H1 (cell line): ENCODE results near the gene PMS2. TPM values are rescaled to one million over a fixed set of nuclear protein-coding genes. Genes with fewer than 3 reads are reported as not detected.

Experiments
- CTCF ChIA-PET: fragments of 300-600 bp; sonication (Branson Sonifier 250); formaldehyde crosslinking; loops from one replicate; lab custom pipeline; 2021; ENCODE audit not compliant: partially characterized antibody; lab: Charles Lee
- POLR2A ChIA-PET: fragments of 300-600 bp; sonication (Branson Sonifier 250); formaldehyde crosslinking; loops from one replicate; lab custom pipeline; 2021; ENCODE audit warnings: inconsistent platforms; ENCODE audit not compliant: partially characterized antibody; lab: Charles Lee
- DNase-seq, 2 experiments: peaks; one replicate each; pipeline versions ENCODE4 v3.0.0 to v3.0.0-alpha.2; 2010 to 2022; ENCODE audit warnings: low spot score in 2 of 2, low read depth in 1 of 2, mixed read lengths in 1 of 2
- FAIRE-seq: peaks from 2 replicates; lab custom pipeline; 2011; peaks lifted over from hg19 to GRCh38; lab: Jason Lieb, UNC
- H2AFZ ChIP-seq: 2 replicates; pipeline ENCODE4 v1.8.1; 2012; ENCODE audit warnings: low read length, inconsistent platforms
- H2AK5ac ChIP-seq: 2 replicates; pipeline ENCODE4 v1.6.1; 2013; ENCODE audit warnings: low read depth, low read length
- H2BK120ac ChIP-seq: replicated peaks from 2 replicates; pipeline ENCODE3; 2013; ENCODE audit warnings: low read depth, low read length, inconsistent platforms
- H2BK12ac ChIP-seq: 2 replicates; pipeline ENCODE4 v1.6.1; 2013; ENCODE audit warnings: low read depth, low read length
- H2BK15ac ChIP-seq: 2 replicates; pipeline ENCODE4 v1.6.1; 2013; ENCODE audit warnings: low read length
- H2BK20ac ChIP-seq: 2 replicates; pipeline ENCODE4 v1.6.1; 2013; ENCODE audit warnings: low read length
- H2BK5ac ChIP-seq: 2 replicates; pipeline ENCODE4 v1.6.1; 2013; ENCODE audit warnings: low read depth, low read length
- H3K14ac ChIP-seq: 2 replicates; pipeline ENCODE4 v1.6.1; 2013; ENCODE audit warnings: inconsistent platforms; ENCODE audit not compliant: insufficient read length
- H3K18ac ChIP-seq: 2 replicates; pipeline ENCODE4 v1.6.1; 2013; ENCODE audit warnings: low read length; ENCODE audit errors: extremely low read depth
- H3K23ac ChIP-seq: 2 replicates; pipeline ENCODE4 v1.6.1; 2013; ENCODE audit warnings: inconsistent platforms; ENCODE audit not compliant: insufficient read length
- H3K23me2 ChIP-seq: 2 replicates; pipeline ENCODE4 v1.6.1; 2013; ENCODE audit warnings: low read depth, low read length
- H3K27ac ChIP-seq: 2 replicates; pipeline ENCODE4 v1.6.1; 2011; ENCODE audit warnings: low read depth, low read length, inconsistent platforms
- H3K27me3 ChIP-seq, 4 experiments: replicated peaks in 1 of 4; 1 replicate in 1 of 4; 2 replicates in 3 of 4; pipeline versions ENCODE4 v1.6.1 to v1.8.1; 2011 to 2013; ENCODE audit warnings: low read length in 3 of 4, mild to moderate bottlenecking in 3 of 4, inconsistent platforms in 2 of 4, mixed read lengths in 2 of 4, moderate library complexity in 1 of 4; ENCODE audit not compliant: control insufficient read depth in 3 of 4, insufficient read depth in 3 of 4; ENCODE audit errors: extremely low read depth in 1 of 4
- H3K36me3 ChIP-seq, 4 experiments: 2 replicates each; pipeline versions ENCODE4 v1.6.1 to v1.8.1; 2011 to 2013; ENCODE audit warnings: mild to moderate bottlenecking in 4 of 4, low read length in 3 of 4, moderate library complexity in 2 of 4, control low read depth in 1 of 4, inconsistent platforms in 1 of 4; ENCODE audit not compliant: insufficient read depth in 4 of 4, control insufficient read depth in 2 of 4
- H3K4ac ChIP-seq: replicated peaks from 2 replicates; pipeline ENCODE3; 2013; ENCODE audit warnings: low read length, low read depth, mixed read lengths, inconsistent platforms; ENCODE audit not compliant: insufficient read length
- H3K4me1 ChIP-seq, 4 experiments: replicated peaks in 1 of 4; 1 replicate in 1 of 4; 2 replicates in 3 of 4; pipeline versions ENCODE4 v1.6.1 to v1.8.1; 2011 to 2013; ENCODE audit warnings: low read length in 3 of 4, inconsistent platforms in 2 of 4, mixed read lengths in 1 of 4; ENCODE audit not compliant: insufficient read depth in 4 of 4, control insufficient read depth in 3 of 4
- H3K4me2 ChIP-seq, 2 experiments: 2 replicates each; pipeline versions ENCODE4 v1.6.1 to v1.8.1; 2011 to 2013; ENCODE audit warnings: low read depth in 2 of 2, low read length in 2 of 2, control low read depth in 1 of 2, inconsistent platforms in 1 of 2, mild to moderate bottlenecking in 1 of 2; ENCODE audit not compliant: insufficient read depth in 1 of 2
- H3K4me3 ChIP-seq, 4 experiments: fragments of 200-600, 300-600 bp in 1 of 4; sonication (generic), shearing (Covaris generic), sonication (Bioruptor Twin) in 1 of 4; 2 replicates each; pipeline versions ENCODE4 v1.5.1 to v1.8.1; 2011 to 2016; ENCODE audit warnings: low read length in 4 of 4, low read depth in 3 of 4, control low read depth in 2 of 4, inconsistent platforms in 2 of 4, mild to moderate bottlenecking in 2 of 4, mixed read lengths in 1 of 4, moderate library complexity in 1 of 4; ENCODE audit not compliant: insufficient read depth in 2 of 4; ENCODE audit errors: extremely low read depth in 1 of 4
- H3K56ac ChIP-seq: replicated peaks from 2 replicates; pipeline ENCODE3; 2013; ENCODE audit warnings: low read depth, mild to moderate bottlenecking, mixed read lengths, low read length, inconsistent platforms; ENCODE audit not compliant: insufficient read length
- H3K79me1 ChIP-seq: 2 replicates; pipeline ENCODE4 v1.6.1; 2013; ENCODE audit warnings: low read depth, low read length, control low read depth
- H3K79me2 ChIP-seq, 2 experiments: 2 replicates each; pipeline versions ENCODE4 v1.6.1 to v1.8.1; 2012 to 2013; ENCODE audit warnings: low read length in 2 of 2, mild to moderate bottlenecking in 2 of 2, inconsistent platforms in 1 of 2; ENCODE audit not compliant: insufficient read depth in 2 of 2, control insufficient read depth in 1 of 2
- H3K9ac ChIP-seq, 4 experiments: replicated peaks in 1 of 4; 1 replicate in 1 of 4; 2 replicates in 3 of 4; pipeline versions ENCODE4 v1.6.1 to v1.8.1; 2011 to 2013; ENCODE audit warnings: low read depth in 3 of 4, low read length in 3 of 4, control low read depth in 2 of 4, mild to moderate bottlenecking in 2 of 4, moderate library complexity in 2 of 4, inconsistent platforms in 1 of 4; ENCODE audit errors: extremely low read depth in 1 of 4
- H3K9me3 ChIP-seq, 2 experiments: 2 replicates each; pipeline versions ENCODE4 v1.6.1 to v1.8.1; 2012 to 2013; ENCODE audit warnings: mild to moderate bottlenecking in 2 of 2, moderate library complexity in 2 of 2, control low read depth in 1 of 2, inconsistent platforms in 1 of 2, low read depth in 1 of 2, low read length in 1 of 2, mixed read lengths in 1 of 2; ENCODE audit not compliant: insufficient read depth in 2 of 2
- H4K20me1 ChIP-seq, 2 experiments: replicated peaks in 1 of 2; 2 replicates each; pipeline versions ENCODE3 to v1.8.1; 2011 to 2013; ENCODE audit warnings: inconsistent platforms in 2 of 2, low read length in 2 of 2, mild to moderate bottlenecking in 1 of 2; ENCODE audit not compliant: insufficient read depth in 2 of 2, control insufficient read depth in 1 of 2
- H4K5ac ChIP-seq: 2 replicates; pipeline ENCODE4 v1.6.1; 2013; ENCODE audit warnings: low read length, low read depth, mixed read lengths, inconsistent platforms; ENCODE audit not compliant: insufficient read length
- H4K8ac ChIP-seq: 2 replicates; pipeline ENCODE4 v1.8.0; 2013; ENCODE audit warnings: mild to moderate bottlenecking, moderate library complexity, low read length, inconsistent platforms; ENCODE audit not compliant: insufficient read depth; ENCODE audit errors: extremely low read depth
- H4K91ac ChIP-seq: replicated peaks from 2 replicates; pipeline ENCODE3; 2013; ENCODE audit warnings: low read length, mixed read lengths, inconsistent platforms; ENCODE audit not compliant: insufficient read length
- CREB1 ChIP-seq: IDR thresholded peaks from 2 replicates; pipeline ENCODE4 v1.6.1; 2012; ENCODE audit warnings: inconsistent platforms
- CTBP2 ChIP-seq: IDR thresholded peaks from 2 replicates; pipeline ENCODE4 v1.7.0; 2011; ENCODE audit warnings: borderline replicate concordance, mild to moderate bottlenecking, moderate library complexity, mixed read lengths, low read length; ENCODE audit not compliant: insufficient read depth, insufficient read length
- CTCF ChIP-seq, 3 experiments: IDR thresholded peaks; 1 replicate in 2 of 3; 2 replicates in 1 of 3; pipeline versions ENCODE4 v1.5.1 to v1.6.1; 2011; ENCODE audit warnings: low read length in 3 of 3, mild to moderate bottlenecking in 3 of 3, inconsistent platforms in 2 of 3, low read depth in 1 of 3, moderate library complexity in 1 of 3; ENCODE audit not compliant: insufficient read depth in 1 of 3; ENCODE audit errors: control extremely low read depth in 1 of 3
- EZH2 ChIP-seq: fragments of 200-600 bp; sonication (generic); IDR thresholded peaks from 2 replicates; pipeline ENCODE4 v1.7.1; 2012; ENCODE audit warnings: low read depth, mild to moderate bottlenecking, moderate library complexity, low read length, inconsistent platforms; ENCODE audit not compliant: severe bottlenecking
- SIX5 ChIP-seq: IDR thresholded peaks from 2 replicates; pipeline ENCODE4 v1.6.1; 2011; ENCODE audit warnings: mild to moderate bottlenecking, low read depth, low read length
- WGBS, 2 experiments: shearing (Covaris generic) in 1 of 2; methylation state at CpG; one replicate each; pipeline versions ENCODE4 v1.1.6 to v1.1.7; 2013 to 2015; ENCODE audit warnings: low lambda C conversion rate in 2 of 2, mixed read lengths in 2 of 2, inconsistent platforms in 1 of 2, low coverage in 1 of 2, missing lambda C conversion rate in 1 of 2; ENCODE audit not compliant: insufficient replicate concordance in 2 of 2, insufficient coverage in 1 of 2, insufficient read length in 1 of 2; ENCODE audit errors: extremely low coverage in 1 of 2, missing lambda C conversion rate in 1 of 2; 5-methylcytosine and 5-hydroxymethylcytosine counted together
- long read RNA-seq, 2 experiments: library from RNA in 1 of 2; library from capped mRNA in 1 of 2; stranded (forward); transcript quantifications; one replicate each; pipeline ENCODE4 v2.0.0, GENCODE V29; 2021; ENCODE audit warnings: inconsistent platforms in 1 of 2
- polyA minus RNA-seq, 3 experiments: library from RNA; depleted of rRNA, polyadenylated mRNA; stranded (reverse); fragments of >200 nt; gene quantifications; 1 replicate in 2 of 3; 2 replicates in 1 of 3; pipeline ENCODE4 v1.2.3, GENCODE V29; 2011
- polyA plus RNA-seq, 7 experiments: library from polyadenylated mRNA; depleted of rRNA in 3 of 7; stranded (reverse) in 5 of 7; unstranded in 2 of 7; fragments of >200 nt in 5 of 7; fragments of 200-250 nt in 2 of 7; gene quantifications; 1 replicate in 5 of 7; 2 replicates in 1 of 7; 4 replicates in 1 of 7; pipeline versions ENCODE4 v1.2.1 to v1.2.3, GENCODE V29; 2011 to 2013; ENCODE audit warnings: missing spikeins in 2 of 7, mixed read lengths in 2 of 7
- total RNA-seq: library from RNA; stranded (reverse); fragmentation: NEBNext Ultra II Directional; extraction: Animal tissue kit (Norgen Biotek cat#: 25700); gene quantifications from 2 replicates; pipeline ENCODE4 v1.2.1, GENCODE V29; 2021

Gene PMS2
- 11.1 and 12.1 TPM in 2 replicates for total RNA-seq
- polyA plus RNA-seq (2011; rRNA removed) = 3.3 and 4.8 TPM in 2 replicates
- 6.3 TPM for polyA plus RNA-seq (2011; cell fraction: cytosol; rRNA removed)
- polyA plus RNA-seq (2011; cell fraction: nucleus; rRNA removed) = 4.3 TPM
- polyA plus RNA-seq (2012, experiment 1 of 2) = 7.3 to 10.4 TPM (median 8.2 TPM) in 4 replicates
- polyA plus RNA-seq (2012, experiment 2 of 2) = 1.6 TPM
- 6.8 TPM for polyA plus RNA-seq (2013, experiment 1 of 2)
- 7.3 TPM for polyA plus RNA-seq (2013, experiment 2 of 2)
- 12.4 and 13.4 TPM in 2 replicates for polyA minus RNA-seq (2011; rRNA and poly(A)+ RNA removed)
- polyA minus RNA-seq (2011; cell fraction: cytosol; rRNA and poly(A)+ RNA removed) = 6.3 TPM
- polyA minus RNA-seq (2011; cell fraction: nucleus; rRNA and poly(A)+ RNA removed) = 12.5 TPM
- long read RNA-seq, experiment 1, partial matches to known transcripts = 3 of 5 reads
- long read RNA-seq, experiment 1, other reads (novel, unspliced or antisense) = 0 of 5 reads
- long read RNA-seq, experiment 2, partial matches to known transcripts = 4 of 8 reads
- long read RNA-seq, experiment 2, other reads (novel, unspliced or antisense) = 2 of 8 reads

DNA sequence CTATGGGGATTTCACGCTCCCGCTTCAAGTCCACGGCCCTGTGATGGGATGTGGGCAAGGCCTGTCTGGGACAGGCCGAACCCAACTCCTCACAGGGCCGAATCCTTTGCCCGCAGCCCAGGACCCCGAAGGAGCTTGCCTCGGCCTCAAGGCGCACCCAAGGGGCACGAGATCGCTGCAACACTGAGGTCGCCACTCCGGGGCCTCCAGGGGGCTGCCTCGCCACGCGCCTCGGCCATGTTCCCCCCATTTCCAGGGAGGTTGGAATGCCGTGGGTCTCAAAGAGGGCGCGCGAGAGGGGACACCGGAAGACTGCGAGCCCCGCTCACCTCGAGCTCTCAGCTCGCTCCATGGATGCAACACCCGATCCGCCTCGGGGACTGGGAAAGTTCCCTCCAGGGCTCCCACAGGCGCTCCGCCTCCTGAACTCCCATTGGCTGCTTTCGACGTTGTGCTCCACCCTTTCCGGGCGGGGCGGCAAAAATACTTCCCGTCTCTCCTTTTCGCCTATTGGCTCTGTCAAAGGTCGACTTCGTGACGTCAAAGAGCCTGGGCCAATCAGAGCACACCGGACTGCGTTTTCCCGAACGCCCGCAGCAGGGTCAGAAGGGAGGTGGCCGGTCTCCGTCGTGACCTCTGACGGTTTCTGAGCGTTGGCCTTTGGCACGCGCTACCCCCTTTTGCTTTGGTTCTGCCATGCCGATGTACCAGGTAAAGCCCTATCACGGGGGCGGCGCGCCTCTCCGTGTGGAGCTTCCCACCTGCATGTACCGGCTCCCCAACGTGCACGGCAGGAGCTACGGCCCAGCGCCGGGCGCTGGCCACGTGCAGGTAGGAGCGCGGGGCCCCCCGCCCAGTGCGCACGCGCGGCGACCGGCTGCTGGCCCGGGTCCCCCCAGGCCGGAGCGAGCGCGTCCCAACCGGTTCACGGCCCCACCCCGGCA is at the start of gene PMS2, which contains the start of gene AIMP2:
Gene PMS2 (minus strand): TSS at position 382 of the 944 bp plus-strand sequence. CDS start 30 bp downstream, at position 352.
Gene AIMP2 (plus strand): TSS at position 605 of the 944 bp plus-strand sequence. CDS start 92 bp downstream, at position 697.
- Histone ChIP-seq H4K8ac (peak within 1 kb of the TSS; percentile 99; the same call in 1 of the 2 replicates), H3K23me2 (no peaks in the 10 kb centered on the region), H4K20me1 (peaks cover 2% of the 10 kb centered on the region in 2 experiments), H4K5ac (peak within 1 kb of the TSS; percentile 98), H3K79me1 (peaks cover 4% of the 10 kb centered on the region; the same call in 1 of the 2 replicates), H3K4me1 (peaks cover 0 to 3% (median 0%) of the 10 kb centered on the region in 4 experiments; a peak in 1 of 7 replicates), H2BK120ac (no peak within 1 kb of the TSS), H3K36me3 (peaks cover 0 to 33% (median 7%) of the 10 kb centered on the region in 4 experiments; a peak in 5 of 8 replicates), H2AK5ac (no peak within 1 kb of the TSS), H3K9me3 (no peaks in the 10 kb centered on the region), H4K91ac (peak within 1 kb of the TSS; percentile 99), H3K18ac (peak within 1 kb of the TSS; percentile 93; the same call in 1 of the 2 replicates), H2BK15ac (no peak within 1 kb of the TSS), H3K27me3 (no peaks in the 10 kb centered on the region), H3K4ac (peak within 1 kb of the TSS; percentile 96), H3K79me2 (peaks cover 2 to 50% of the 10 kb centered on the region in 2 experiments; a peak in 3 of 4 replicates), H3K14ac (no peak within 1 kb of the TSS), H3K56ac (peak within 1 kb of the TSS; percentile 92), H2AFZ (no peak within 1 kb of the TSS), H3K4me3 (peak within 1 kb of the TSS; percentile 53 to 86 (median 77)), H3K23ac (no peak within 1 kb of the TSS), H2BK20ac (no peak within 1 kb of the TSS), H3K4me2 (peak within 1 kb of the TSS; percentile 75 to 84), H2BK5ac (peak within 1 kb of the TSS; percentile 98), H2BK12ac (no peak within 1 kb of the TSS), H3K9ac (peak within 1 kb of the TSS; percentile 88 to 96 (median 95)), H3K27ac (peak within 1 kb of the TSS; percentile 96)
- ChIA-PET POLR2A (interaction anchor here (0.8 to 8.0 kb wide), 15 partner anchors 9 to 421 kb away, joined by 3 to 66 read pairs (median 5); no protein-coding TSS in a partner anchor), CTCF (interaction anchor here (1.3 to 2.9 kb wide), 3 partner anchors 11 to 92 kb away, joined by 4 to 15 read pairs (median 5); no protein-coding TSS in a partner anchor)
- DNase-seq = peak; percentile 93 to 95
- 1% methylated on average over 67 of the region's 84 CpGs; no CpG with 5 or more reads in 1 of the 2 experiments for WGBS, 2 experiments
- no peak for FAIRE-seq
- TF ChIP-seq CTCF (IDR thresholded peaks at IDR 0.05; ENCODE audit: control extremely low read depth in 1 of 3, insufficient read depth in 1 of 3, low read depth in 1 of 3, low read length in 3 of 3) (no peak), CTBP2 (no peak), CREB1 (peak; percentile 69), EZH2 (no peak), SIX5 (no peak)
